Transverse colon (tissue), 4 donors: Measurements from ENCODE around the gene LIN37.

Source experiments
- EP300 ChIP-seq: sonication (generic); formaldehyde crosslinking; IDR thresholded peaks from one replicate; pipeline ENCODE4 v1.6.1; 2017; ENCODE audit warnings: antibody characterized with exemption, low read depth
- POLR2A ChIP-seq: fragments of 450-650 bp; IDR thresholded peaks from one replicate; pipeline ENCODE4 v1.6.1; 2016; ENCODE audit warnings: antibody characterized with exemption, mild to moderate bottlenecking, moderate library complexity
- POLR2AphosphoS5 ChIP-seq, 3 donors: sonication (generic); formaldehyde crosslinking; IDR thresholded peaks; one replicate each; pipeline ENCODE4 v1.6.1; 2016; ENCODE audit warnings: antibody characterized with exemption in 3 of 3
- TF ChIP-seq, protein P1 (sequence below), 5 experiments: fragments of 200-600 bp in 3 of 5; fragments of 450-650 bp in 2 of 5; sonication (generic) in 3 of 5; IDR thresholded peaks; 1 replicate in 2 of 5; 2 replicates in 3 of 5; pipeline ENCODE4 v1.5.1; 2016 to 2017; ENCODE audit warnings: antibody characterized with exemption in 5 of 5, inconsistent platforms in 3 of 5, mild to moderate bottlenecking in 2 of 5, moderate library complexity in 1 of 5

DNA sequence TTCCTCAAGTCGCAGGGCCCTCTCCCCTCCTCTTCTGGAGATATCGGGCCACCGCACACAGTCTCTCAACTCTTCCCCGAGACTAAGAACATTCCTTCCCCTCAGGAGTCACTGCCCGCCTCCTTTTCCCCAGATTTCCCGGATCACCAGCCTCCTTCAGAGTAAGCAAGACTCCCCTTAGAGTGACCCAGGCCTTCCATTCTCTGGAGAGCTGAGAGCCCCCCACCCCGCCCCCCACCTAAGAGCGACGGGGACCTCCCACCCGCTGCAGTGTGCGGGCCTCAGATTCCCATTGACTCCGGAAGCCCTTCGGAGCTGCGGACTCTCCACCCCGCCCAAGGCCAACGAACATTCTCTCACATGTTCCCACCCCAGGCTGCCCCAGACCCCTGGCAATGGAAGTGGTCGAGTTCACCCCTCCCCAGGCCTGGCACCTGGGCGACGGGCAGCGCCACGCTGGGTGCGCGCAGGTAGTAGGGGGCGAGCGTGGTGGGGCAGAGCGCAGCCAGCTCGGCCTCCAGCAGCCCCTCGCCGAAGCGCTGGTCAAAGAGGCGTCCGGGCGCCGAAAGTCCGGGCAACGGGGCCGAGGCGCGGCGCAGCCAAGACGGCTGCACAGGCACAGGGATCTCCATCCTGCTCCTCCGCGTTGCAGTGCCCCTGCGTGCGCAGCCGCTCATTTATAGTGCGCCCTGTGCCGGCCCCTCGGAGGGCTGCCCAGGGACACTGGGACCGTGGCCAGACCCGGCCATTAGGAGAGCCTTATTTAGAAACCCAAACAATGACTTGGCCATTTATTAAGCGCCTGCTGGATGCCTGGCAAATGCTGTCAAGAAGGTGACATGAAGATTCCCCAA, 8.2 kb downstream of the LIN37 start, which contains the start of gene HSPB6:
- TF ChIP-seq, protein P1, sequence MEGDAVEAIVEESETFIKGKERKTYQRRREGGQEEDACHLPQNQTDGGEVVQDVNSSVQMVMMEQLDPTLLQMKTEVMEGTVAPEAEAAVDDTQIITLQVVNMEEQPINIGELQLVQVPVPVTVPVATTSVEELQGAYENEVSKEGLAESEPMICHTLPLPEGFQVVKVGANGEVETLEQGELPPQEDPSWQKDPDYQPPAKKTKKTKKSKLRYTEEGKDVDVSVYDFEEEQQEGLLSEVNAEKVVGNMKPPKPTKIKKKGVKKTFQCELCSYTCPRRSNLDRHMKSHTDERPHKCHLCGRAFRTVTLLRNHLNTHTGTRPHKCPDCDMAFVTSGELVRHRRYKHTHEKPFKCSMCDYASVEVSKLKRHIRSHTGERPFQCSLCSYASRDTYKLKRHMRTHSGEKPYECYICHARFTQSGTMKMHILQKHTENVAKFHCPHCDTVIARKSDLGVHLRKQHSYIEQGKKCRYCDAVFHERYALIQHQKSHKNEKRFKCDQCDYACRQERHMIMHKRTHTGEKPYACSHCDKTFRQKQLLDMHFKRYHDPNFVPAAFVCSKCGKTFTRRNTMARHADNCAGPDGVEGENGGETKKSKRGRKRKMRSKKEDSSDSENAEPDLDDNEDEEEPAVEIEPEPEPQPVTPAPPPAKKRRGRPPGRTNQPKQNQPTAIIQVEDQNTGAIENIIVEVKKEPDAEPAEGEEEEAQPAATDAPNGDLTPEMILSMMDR (IDR thresholded peaks at IDR 0.05), result no peak
- TF ChIP-seq POLR2AphosphoS5 (IDR thresholded peaks at IDR 0.05) (peak; percentile 65 to 89 (median 81)), POLR2A (peak; percentile 69), EP300 (no peak)
